Breast epithelium (tissue), 4 donors: ENCODE measurements around the gene KIAA0753. TPM values are rescaled to one million over a fixed set of nuclear protein-coding genes. Genes with fewer than 3 reads are reported as not detected.

ENCODE experiments used
- DNase-seq, 2 donors: peaks; one replicate each; pipeline ENCODE4 v3.0.0-alpha.2; 2019; ENCODE audit warnings: low spot score in 2 of 2
- H3K27ac ChIP-seq, 2 donors: fragments of 200-600 bp; sonication (generic) in 1 of 2; one replicate each; pipeline ENCODE4 v1.5.1; 2016 to 2019; ENCODE audit warnings: mild to moderate bottlenecking in 1 of 2
- H3K27me3 ChIP-seq, 2 donors: fragments of 200-600 bp; sonication (generic) in 1 of 2; one replicate each; pipeline versions ENCODE4 v1.5.1 to v1.6.0; 2017 to 2019; ENCODE audit warnings: control low read depth in 1 of 2, mild to moderate bottlenecking in 1 of 2
- H3K36me3 ChIP-seq: fragments of 200-600 bp; one replicate; pipeline ENCODE4 v1.5.1; 2019
- H3K4me1 ChIP-seq, 2 donors: fragments of 200-600 bp; sonication (generic); one replicate each; pipeline ENCODE4 v1.5.1; 2016 to 2019; ENCODE audit warnings: control low read depth in 1 of 2
- H3K4me3 ChIP-seq, 3 donors: fragments of 200-600 bp; sonication (generic); 1 replicate in 2 of 3; 2 replicates in 1 of 3; pipeline ENCODE4 v1.5.1; 2016 to 2019; ENCODE audit warnings: mild to moderate bottlenecking in 3 of 3, moderate library complexity in 2 of 3
- H3K9me3 ChIP-seq, 2 donors: fragments of 200-600 bp; sonication (generic) in 1 of 2; one replicate each; pipeline ENCODE4 v1.5.1; 2016 to 2019; ENCODE audit warnings: control low read depth in 1 of 2
- POLR2A ChIP-seq: fragments of 450-650 bp; IDR thresholded peaks from one replicate; pipeline ENCODE4 v1.6.1; 2016; ENCODE audit warnings: antibody characterized with exemption, mild to moderate bottlenecking, moderate library complexity
- POLR2AphosphoS5 ChIP-seq, 3 donors: sonication (generic); formaldehyde crosslinking; IDR thresholded peaks; one replicate each; pipeline ENCODE4 v1.6.1; 2017; ENCODE audit warnings: antibody characterized with exemption in 3 of 3
- intact Hi-C: fragments of 100-400 bp; cut with DNase I; formaldehyde crosslinking; loops from one replicate; pipeline ENCODE4 v1.15.1; 2023; ENCODE audit warnings: low total_unique reads
- total RNA-seq, 3 donors: library from RNA; depleted of rRNA; stranded (reverse); fragments of >200 nt; gene quantifications; one replicate each; pipeline ENCODE4 v1.1.0, GENCODE V29; 2016
- TF ChIP-seq, protein P1 (sequence below), 3 donors: fragments of 450-650 bp; IDR thresholded peaks; one replicate each; pipeline ENCODE4 v1.5.1; 2016 to 2017; ENCODE audit warnings: antibody characterized with exemption in 3 of 3, mild to moderate bottlenecking in 3 of 3, moderate library complexity in 3 of 3

Gene KIAA0753
- total RNA-seq, 3 donors from 2014 or later = 10.1 to 26.5 (median 25.6) TPM

DNA sequence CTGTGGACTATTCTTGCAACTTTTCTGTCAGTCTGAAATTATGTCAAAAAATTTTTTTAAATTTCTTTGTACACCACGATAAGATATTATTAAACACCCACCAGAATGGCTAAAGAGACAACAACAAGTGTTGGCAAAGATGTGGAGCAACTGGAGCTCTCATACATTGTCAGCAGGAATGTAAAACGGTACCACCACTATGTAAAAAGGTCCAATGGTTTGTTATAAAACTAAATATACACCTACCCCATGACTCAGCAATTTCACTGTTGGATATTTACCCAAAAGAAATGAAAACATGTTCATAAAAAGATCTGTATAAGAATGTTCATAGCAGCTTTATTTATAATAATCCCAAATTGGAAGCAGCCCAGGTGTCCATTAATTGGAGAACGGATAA lies 7.2 kb downstream of the KIAA0753 start:
- TF ChIP-seq POLR2A (no peak), POLR2AphosphoS5 (IDR thresholded peaks at IDR 0.05) (no peak)
- TF ChIP-seq, protein P1, sequence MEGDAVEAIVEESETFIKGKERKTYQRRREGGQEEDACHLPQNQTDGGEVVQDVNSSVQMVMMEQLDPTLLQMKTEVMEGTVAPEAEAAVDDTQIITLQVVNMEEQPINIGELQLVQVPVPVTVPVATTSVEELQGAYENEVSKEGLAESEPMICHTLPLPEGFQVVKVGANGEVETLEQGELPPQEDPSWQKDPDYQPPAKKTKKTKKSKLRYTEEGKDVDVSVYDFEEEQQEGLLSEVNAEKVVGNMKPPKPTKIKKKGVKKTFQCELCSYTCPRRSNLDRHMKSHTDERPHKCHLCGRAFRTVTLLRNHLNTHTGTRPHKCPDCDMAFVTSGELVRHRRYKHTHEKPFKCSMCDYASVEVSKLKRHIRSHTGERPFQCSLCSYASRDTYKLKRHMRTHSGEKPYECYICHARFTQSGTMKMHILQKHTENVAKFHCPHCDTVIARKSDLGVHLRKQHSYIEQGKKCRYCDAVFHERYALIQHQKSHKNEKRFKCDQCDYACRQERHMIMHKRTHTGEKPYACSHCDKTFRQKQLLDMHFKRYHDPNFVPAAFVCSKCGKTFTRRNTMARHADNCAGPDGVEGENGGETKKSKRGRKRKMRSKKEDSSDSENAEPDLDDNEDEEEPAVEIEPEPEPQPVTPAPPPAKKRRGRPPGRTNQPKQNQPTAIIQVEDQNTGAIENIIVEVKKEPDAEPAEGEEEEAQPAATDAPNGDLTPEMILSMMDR (IDR thresholded peaks at IDR 0.05) = no peak
- no peaks in the 10 kb centered on the region for H3K27me3 ChIP-seq
- intact Hi-C loops = no loop called here
- no peaks in the 10 kb centered on the region for H3K4me1 ChIP-seq
- H3K27ac ChIP-seq = no peak overlapping the region
- H3K4me3 ChIP-seq = no peak overlapping the region
- no peaks in the 10 kb centered on the region for H3K36me3 ChIP-seq
- DNase-seq = no peak
- no peaks in the 10 kb centered on the region for H3K9me3 ChIP-seq

DNA sequence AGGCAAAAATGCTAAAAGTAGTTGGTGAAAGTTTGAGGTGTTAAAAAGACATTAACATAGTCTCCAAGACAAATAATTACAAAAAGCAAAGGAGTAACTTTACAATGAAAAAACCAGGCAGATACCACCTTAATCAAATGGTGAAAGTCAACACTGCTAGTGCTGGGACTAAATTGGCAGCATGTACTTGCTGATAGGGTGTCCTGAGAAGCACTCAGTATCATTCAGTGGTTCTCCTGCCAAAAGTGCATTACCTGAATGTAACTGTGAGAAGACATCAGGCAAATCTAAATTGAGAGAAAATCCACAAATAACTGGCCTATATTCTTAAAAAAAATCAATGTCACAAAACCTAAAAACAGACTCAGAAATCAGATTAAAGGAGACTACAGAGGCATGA lies 8.0 kb downstream of the KIAA0753 start:
- H3K4me3 ChIP-seq = no peak overlapping the region
- no peak for TF ChIP-seq POLR2AphosphoS5 (IDR thresholded peaks at IDR 0.05)
- TF ChIP-seq, protein P1 (IDR thresholded peaks at IDR 0.05) = no peak
- no peak for TF ChIP-seq POLR2A
- H3K27ac ChIP-seq = no peak overlapping the region
- no peak for DNase-seq
- intact Hi-C loops = no loop called here
- no peaks in the 10 kb centered on the region for H3K27me3 ChIP-seq
- no peaks in the 10 kb centered on the region for H3K4me1 ChIP-seq
- no peaks in the 10 kb centered on the region for H3K36me3 ChIP-seq
- H3K9me3 ChIP-seq = no peaks in the 10 kb centered on the region

DNA sequence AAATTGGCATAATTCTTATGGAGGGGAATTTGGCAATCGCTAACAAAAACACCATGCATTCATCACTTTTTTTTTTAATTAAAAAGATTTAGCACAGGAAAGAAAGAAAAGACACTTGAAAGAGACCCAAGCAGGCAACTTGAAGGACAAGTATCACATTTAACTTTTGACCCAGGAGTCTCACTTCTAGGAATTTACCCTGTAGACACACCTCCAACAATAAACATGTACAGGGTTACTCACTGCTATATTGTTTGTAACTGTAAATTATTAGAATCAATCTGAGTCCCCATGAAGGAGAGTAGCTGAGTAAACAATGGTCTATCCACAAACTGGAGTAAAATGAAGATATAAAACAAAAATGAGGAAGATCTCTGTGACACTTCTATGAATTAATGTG lies 10.1 kb downstream of the KIAA0753 start:
- H3K27me3 ChIP-seq = no peaks in the 10 kb centered on the region
- intact Hi-C loops = no loop called here
- no peaks in the 10 kb centered on the region for H3K4me1 ChIP-seq
- H3K4me3 ChIP-seq = no peak overlapping the region
- no peak for DNase-seq
- TF ChIP-seq POLR2A (no peak), POLR2AphosphoS5 (IDR thresholded peaks at IDR 0.05) (no peak)
- TF ChIP-seq, protein P1 (IDR thresholded peaks at IDR 0.05) = no peak
- no peaks in the 10 kb centered on the region for H3K36me3 ChIP-seq
- no peak overlapping the region for H3K27ac ChIP-seq
- H3K9me3 ChIP-seq = no peaks in the 10 kb centered on the region

DNA sequence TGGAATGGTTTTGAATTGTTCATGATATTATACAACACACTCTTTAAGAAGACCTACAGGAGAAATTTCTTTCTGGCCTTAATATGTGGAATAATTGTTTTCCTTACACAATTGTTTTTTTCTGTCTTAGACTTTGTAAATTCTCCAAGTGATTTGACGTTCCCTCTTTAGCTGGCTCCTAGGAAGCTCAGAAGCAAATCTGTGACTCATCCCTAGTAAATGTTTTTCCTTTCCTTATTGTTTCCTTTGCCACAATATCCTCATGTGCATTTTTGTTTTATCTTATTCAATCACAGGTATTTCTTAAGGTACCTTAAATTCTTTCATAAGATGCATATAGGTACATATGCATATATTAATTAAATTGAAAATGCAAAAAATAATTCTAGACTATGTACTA lies 13.5 kb downstream of the KIAA0753 start:
- DNase-seq = no peak
- H3K36me3 ChIP-seq = no peaks in the 10 kb centered on the region
- no peak overlapping the region for H3K4me3 ChIP-seq
- TF ChIP-seq POLR2AphosphoS5 (IDR thresholded peaks at IDR 0.05) = no peak
- no peak for TF ChIP-seq POLR2A
- TF ChIP-seq, protein P1 (IDR thresholded peaks at IDR 0.05) = no peak
- no peak overlapping the region for H3K27ac ChIP-seq
- H3K27me3 ChIP-seq = no peaks in the 10 kb centered on the region
- no peaks in the 10 kb centered on the region for H3K9me3 ChIP-seq
- no peaks in the 10 kb centered on the region for H3K4me1 ChIP-seq
- intact Hi-C loops = no loop called here

DNA sequence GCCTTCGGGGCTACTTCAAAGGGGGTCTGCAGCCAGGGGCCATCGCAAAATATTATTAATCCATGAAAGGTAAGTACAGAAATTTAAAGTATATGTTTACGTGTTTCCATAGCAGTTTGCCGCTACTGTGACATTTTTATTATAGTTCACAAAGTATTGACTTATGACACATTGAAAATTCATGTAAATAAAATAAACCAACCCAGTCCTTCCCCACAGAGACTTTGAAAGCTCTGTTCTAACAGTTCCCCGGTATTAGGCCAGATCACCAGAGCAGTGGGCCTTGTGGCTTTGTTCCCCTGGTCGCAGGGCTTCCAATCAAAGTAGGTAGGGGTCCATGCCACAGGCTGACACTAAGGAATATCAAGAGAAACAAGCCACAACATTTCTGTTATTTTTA lies 13.9 kb downstream of the KIAA0753 start:
- H3K36me3 ChIP-seq = no peaks in the 10 kb centered on the region

More for the DNA sequence above, 13.9 kb downstream of the KIAA0753 start:
- TF ChIP-seq, protein P1 (IDR thresholded peaks at IDR 0.05) = no peak
- TF ChIP-seq POLR2AphosphoS5 (IDR thresholded peaks at IDR 0.05) (no peak), POLR2A (no peak)
- H3K9me3 ChIP-seq = no peaks in the 10 kb centered on the region
- no peak overlapping the region for H3K4me3 ChIP-seq
- H3K4me1 ChIP-seq = no peaks in the 10 kb centered on the region
- no peak for DNase-seq
- no peaks in the 10 kb centered on the region for H3K27me3 ChIP-seq
- intact Hi-C loops = no loop called here
- no peak overlapping the region for H3K27ac ChIP-seq
